UCSD-AML1 (cell line): ENCODE data around the gene CLIP1.
A peak's percentile ranks its signal among the peaks of the same experiment; 100 is the strongest.
"Not testable (repeated sequence)": the region's sequence is repeated elsewhere in the genome, so short reads cannot be mapped to it uniquely, and the experiment has no call there.

Source experiments
- DNase-seq: peaks from one replicate; lab custom pipeline; 2025; ENCODE audit not compliant: unreplicated experiment; lab: John Stamatoyannopoulos, UW

Gene CLIP1

DNA sequence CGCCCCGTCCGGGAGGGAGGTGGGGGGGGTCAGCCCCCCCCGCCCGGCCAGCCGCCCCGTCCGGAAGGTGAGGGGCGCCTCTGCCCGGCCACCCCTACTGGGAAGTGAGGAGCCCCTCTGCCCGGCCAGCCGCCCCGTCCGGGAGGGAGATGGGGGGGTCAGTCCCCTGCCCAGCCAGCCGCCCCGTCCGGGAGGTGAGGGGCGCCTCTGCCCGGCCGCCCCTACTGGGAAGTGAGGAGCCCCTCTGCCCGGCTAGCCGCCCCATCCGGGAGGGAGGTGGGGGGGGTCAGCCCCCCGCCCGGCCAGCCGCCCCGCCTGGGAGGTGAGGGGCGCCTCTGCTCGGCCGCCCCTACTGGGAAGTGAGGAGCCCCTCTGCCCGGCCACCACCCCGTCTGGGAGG is 64.9 kb downstream of the CLIP1 start:
- DNase-seq: not testable (repeated sequence)

DNA sequence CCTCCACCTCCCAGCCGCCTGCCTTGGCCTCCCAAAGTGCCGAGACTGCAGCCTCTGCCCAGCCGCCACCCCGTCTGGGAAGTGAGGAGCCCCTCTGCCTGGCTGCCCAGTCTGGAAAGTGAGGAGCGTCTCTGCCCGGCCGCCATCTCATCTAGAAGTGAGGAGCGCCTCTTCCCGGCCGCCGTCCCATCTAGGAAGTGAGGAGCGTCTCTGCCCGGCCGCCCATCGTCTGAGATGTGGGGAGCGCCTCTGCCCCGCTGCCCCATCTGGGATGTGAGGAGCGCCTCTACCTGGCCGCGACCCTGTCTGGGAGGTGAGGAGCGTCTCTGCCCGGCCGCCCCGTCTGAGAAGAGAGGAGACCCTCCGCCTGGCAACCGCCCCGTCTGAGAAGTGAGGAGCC is 65.5 kb downstream of the CLIP1 start:
- not testable (repeated sequence) for DNase-seq

DNA sequence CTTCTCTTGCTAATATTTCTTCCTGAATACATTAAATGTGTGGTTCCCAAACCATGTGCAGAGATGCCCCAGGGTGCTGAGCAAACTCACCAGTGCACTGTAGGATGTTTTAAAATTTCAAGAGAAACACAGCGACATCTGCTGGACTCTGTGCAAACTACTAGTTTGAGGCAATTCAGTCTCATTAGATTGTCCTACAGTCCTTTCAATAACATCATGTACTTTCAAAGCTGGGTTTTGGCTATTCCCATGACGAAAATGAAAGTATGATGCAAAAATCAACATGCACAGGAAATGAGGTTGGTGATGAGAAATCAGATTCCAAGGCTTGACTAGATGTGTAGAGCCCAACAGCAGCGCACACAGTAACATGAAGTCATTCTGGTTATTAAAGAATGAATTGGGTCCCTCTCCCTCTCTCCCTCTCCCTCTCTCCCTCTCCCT is 66.3 kb downstream of the CLIP1 start:
- DNase-seq: no peak

DNA sequence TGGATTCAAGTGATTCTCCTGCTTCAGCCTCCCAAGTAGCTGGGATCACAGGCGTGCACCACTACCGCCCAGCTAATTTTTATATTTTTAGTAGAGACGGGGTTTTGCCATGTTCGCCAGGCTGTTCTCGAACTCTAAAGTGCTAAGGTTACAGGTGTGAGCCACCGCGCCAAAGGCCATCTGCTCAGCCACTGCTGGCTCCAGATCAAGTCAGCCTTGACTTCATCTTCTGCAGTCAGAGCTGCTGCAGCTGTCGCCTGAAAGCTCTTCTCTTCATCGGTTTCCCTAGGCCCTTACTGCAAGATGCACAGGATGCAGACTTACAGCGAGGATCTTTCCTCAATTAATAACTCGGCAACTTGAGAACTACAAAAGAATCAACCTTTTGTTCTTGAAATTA is 66.8 kb downstream of the CLIP1 start:
- DNase-seq: no peak

DNA sequence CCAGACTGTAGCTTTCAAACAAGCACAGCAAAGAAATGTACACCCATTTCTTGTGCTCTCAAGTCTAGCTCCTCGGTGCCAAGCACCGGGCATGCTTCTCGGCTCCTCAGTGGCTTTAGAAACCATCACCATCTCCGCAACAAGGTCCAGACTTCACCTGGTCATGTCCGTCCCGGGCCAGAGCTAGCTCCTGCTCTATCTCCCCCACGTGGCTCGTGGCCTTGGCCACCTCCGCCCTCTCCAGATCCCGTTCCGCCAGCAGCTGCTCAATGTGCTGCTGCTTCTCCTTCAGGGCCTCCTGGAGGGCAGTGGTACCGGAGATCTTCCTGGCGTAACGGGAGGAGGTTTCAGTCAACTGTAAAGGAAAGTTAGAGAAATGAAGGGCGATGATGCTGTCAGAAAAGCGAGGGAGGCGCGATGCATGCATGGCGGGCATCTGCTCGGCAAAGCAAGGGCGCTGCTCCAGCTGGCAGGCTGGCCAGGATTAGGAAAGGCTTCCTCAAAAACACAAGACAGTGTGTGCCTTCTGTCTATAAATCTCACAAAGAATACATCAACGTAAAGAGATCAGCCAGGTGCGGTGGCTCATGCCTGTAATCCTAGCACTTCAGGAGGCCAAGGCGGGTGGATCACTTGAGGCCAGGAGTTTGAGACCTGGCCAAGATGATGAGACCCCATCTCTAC is 67.4 kb downstream of the CLIP1 start:
- DNase-seq: no peak

DNA sequence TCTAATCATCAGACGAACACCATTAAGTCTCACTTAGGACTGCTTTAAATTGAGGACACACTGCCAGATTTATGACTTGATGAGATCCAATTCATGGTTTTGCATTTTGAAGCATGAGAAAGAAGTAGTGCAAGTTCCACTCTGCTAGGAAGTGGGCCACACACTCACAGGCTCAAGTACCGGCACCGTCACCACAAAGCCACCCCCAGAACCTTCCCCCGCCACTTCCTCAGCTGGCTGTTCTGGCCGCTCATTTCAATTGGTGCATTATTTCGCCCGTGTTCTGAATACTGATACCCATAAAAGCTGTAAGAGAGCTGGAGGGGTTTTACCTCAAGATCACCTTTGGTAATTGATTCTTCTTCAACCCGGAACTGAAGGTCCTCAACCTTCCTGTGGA is 70.1 kb downstream of the CLIP1 start:
- no peak for DNase-seq

DNA sequence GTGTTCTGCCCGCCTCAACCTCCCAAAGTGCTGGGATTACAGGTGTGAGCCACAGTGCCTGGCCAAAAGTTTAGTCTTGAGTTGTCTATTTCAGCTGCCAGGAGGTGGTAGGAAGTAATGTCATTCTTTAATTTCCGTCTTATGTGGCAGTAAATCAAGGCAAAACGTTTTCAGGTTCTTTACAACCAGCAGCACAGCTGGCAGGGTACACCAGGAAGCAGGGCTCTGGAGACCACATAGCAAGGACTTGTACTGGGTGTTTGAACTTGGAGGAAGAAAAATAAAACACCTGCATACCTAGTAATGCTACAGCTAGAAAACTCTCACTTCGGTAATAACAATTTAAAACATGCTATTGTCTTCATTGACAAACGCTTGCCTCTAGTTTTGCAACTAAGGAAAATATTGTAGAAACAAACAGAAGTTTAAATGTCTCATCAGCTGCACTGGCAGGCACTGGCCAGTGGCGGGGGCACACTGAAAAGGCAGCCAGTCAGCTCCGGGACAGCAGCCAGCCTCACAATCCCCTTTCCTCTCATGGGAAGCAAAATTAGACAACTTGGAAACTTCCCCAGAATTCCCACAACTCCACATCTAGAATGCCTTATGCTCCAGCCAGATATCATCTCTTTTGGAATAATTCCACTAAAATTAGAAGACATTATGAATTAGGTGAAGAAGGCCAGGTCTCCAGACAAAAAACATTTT is 72.2 kb downstream of the CLIP1 start:
- DNase-seq: no peak

DNA sequence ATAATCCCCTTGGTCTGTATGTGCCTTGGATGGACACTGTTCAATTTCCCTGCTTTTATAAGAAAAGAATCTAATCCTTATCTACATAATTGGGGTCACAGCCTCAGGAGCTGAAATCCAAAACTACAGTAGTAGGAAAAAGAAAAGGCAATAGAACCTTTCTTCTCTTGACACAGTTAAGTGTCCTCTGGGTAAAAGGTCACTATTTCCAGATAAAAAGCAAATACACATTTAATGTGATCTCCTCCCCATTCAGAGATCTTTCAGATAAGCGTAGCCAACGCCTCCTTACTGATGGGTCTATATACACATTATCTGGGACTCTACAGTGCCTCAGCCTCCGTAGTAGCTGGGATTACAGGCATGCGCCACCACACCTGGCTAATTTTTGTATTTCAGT is 73.4 kb downstream of the CLIP1 start:
- no peak for DNase-seq

DNA sequence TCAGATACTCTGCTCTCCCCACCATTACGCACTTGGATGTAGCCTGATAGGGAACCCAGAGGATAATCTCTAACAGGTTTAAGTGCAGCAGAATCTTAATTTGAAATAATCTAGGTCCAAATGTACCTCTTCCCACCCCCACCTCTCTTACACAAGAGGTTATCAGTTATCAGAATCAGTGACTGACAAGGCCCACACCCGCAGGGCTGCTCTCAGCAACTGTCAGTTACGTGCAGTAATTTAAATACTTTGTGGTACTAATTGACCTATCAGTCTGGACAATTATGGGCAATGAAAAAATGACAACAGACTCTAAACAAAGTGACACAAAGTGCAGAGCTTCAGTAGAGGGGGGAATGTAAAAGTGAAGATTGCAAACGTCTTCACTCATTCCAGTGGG is 74.0 kb downstream of the CLIP1 start:
- DNase-seq: no peak

DNA sequence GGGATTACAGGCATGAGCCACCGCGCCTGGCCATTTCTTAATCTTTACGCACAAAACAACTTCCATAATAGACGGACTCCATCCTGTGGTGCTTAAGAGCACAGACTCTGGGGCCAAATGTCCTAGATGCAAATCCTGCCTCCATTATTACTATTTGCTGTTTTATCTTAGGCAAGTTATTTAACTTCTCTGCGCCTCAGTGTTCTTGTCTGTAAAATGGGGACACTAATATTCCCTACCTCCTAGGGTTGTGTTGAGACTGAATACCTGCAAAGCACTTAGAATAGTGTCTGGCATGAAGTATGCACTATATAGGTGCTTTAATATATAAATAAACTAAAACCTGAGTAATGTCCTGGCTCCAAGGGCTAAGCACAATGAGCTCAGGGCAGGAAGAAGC is 76.4 kb downstream of the CLIP1 start:
- DNase-seq: no peak

DNA sequence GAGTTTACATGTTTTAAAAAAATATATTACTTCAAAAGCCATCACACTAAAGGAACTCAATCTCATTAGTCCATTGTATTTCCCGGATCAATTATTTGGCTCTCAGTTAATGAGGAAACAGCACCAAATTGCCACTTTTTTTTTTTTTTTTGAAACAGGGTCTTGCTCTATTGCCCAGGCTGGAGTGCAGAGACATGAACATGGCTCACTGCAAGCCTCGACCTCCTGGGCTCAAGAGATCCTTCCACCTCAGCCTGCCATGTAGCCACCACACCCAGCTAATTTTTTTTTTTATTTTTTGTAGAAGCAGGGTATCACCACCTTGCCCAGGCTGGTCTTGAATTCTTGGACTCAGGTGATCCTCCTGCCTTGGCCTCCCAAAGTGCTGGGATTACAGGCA is 77.4 kb downstream of the CLIP1 start:
- DNase-seq: no peak

DNA sequence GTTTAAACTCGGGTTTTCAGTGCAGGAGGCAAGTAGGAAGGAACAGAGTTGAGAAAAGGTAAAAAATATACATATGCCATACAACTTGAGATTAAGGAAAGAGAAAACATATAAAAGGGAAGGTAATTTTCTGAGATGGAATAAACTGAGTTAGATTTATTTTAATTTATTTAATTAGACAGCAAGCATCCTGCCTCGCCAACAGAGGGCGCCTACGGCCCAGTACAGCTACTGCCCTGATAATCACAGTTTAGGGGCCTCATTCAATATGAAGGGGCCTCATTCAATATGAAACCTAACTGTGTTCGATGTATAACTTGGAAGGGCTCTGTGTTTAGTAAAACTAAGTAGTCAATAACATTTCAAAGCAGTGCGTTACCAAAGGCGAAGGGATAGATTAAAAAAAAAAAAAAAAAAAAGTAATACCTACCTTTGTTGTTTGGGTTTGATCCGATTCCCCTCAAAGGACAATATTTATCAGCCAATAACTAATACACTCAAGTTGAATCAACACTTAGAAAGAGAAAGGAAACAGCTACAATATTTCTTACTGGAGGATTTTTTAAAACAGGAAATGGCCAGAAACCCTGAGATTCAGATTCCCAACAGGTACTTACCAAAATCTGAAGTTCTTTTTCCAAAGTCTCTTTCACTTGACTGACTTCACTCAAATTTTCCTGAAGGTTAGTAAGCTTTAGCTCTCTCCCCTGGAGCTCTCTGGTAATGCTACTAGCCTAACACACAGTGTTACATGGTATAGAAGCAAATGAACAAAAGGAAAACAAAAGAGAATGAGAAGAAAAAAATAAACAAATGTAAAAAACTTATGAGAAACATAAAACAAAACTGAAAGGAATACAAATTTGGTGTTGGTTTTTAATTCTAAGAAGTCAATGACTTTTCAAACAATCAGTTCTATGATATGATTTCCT is 86.2 kb downstream of the CLIP1 start:
- DNase-seq: peak; percentile 19

DNA sequence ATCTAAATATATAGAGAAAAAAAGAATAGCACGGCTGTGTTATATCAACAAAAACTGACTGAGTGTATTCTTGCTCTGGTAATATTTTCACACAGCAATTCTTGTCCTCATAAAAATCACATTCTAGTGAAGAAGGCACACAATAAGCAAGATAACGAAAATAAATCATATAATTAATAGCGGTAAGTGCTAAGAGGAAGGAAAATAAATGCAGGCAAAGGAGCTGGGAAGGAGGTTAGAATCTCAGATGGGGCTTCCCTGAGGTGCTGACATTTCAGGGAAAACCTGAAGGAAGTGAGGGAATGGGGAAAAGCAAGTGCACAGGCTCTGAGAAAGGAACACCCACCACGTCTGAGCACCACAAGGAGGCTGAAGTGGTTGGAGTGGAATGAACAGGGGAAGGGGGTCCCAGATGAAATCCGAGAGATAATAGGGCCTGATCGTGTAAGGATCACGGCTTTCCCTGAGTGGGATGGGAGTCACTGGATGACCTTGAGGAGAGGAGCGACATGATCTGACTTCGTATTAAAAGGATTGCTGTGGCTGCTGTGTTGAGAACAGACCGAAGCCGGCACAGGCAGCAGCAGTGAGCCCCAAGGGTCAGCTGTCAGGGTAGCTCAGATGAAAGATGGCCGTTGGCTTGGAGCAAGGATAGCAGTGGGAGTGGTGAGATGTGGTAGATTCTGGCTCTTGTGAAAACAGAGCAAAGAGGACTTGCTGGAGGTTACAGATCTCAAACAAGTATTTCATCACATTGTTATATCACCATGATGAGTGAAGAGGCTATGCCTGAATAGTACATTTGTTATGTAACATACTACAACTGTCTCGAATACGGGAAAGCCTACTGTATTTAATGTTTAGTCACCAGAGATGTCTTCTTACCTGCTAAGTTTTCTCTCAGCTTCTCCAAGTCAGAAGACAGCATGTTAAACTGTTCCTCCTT is 89.1 kb downstream of the CLIP1 start:
- no peak for DNase-seq

DNA sequence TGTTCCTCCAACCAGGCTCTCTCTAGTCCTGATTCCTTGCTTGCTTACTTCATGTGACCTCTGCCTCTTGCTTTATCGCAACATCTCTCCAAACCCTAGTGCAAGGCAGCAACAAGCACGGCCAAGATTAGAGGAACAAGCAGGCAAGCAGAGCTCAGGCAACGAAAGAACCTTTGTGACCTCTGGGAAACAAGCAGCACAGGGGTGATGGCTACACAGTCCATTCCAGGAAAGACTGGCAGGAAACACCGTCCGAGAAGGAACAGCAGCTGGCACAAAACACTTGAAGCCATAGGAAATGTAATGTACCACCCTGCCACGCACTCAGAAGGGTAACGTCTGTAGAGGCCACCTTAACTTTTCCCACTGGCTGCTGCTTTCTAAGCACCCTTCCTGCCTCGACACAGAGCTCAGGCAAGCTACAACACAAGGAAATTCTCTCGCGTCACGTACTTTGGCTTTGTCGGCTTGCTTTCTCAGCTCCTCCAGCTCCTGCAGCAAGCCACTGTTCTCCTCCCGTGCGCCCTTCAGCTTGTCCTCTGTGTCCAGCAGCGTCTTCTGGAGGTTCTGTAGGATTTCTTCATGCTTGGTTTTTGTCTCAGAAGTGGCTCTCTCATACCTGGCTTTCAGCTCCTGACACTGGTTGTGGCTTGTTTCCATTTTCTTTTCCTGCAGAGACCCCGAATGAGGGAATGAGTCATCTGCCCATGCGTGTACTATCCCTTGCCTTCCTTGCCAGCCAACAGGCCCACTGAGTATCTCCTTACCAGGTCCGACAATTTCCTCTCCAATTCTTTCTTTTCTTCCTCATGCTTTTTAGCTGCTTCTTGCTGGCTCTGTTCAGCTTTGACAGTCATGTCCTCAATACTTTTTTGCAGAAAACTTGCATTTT is 94.7 kb downstream of the CLIP1 start:
- DNase-seq: no peak

DNA sequence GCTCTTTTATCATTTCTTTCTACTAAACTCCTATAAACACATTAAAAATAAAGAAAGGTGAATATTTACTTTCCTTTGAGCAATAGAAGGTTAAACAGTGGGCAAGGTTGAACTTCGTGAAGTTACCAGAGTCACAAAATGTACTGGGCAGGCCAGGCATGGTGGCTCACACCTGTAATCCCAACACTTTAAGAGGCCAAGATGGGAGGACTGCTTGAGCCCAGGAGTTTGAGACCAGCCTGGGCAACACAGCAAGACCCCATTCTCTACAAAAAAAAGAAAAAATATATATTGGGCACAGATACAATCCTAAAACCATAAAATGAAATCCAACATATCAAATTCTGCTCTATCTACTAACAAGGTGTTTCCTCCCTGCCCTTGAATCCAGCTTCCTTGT is 95.5 kb downstream of the CLIP1 start:
- no peak for DNase-seq

DNA sequence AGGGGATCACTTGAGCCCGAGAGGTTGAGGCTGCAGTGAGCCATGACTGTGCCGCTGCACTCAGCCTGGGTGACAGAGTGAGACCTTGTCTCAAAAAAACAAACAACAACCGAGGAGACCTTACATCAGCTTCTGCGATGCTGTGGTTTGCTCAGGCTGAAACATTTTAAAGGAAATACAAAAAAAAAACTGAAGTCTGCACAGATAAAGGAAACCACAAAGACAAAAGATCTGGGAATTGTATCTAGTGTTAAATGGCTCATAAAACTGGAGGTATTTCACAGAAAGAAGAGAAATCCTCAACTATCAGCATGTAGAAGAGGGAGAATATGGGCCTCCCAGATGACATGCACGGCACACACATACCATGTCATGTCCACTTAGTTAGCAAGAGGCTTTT is 95.9 kb downstream of the CLIP1 start:
- DNase-seq: no peak

DNA sequence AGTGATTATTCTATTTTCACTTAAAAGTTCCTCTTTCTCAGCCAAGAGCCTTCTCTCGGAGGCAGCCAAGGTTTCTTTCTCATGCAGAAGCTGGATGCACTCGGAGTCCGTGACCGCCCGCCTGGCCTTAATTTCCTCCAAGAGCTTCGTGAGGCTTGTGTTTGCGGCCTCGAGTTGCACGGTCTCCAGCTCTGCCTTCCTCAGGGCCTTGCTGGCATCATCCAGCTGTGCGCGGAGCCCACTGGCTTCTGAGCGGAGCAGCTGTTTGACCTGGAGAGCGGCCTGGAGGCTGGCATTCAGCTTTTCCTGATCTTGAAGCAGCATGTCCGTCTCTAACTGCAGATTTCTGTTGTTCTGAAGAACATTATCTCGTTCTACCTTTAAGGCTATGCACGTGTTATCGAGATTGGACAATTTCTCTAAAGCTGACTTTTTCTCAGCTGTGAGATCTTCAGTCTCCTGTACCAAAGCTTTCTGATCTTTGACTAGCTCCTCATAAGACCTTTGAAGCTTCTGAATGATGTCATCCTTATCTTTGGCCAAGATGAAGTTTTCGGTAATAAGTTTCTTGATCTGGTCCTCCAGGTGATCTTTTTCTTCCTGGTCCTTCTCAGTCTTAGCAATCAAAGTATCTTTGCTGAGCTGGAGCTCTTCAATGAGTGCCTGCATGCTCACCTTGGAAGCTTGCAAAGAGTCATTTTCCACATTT is 99.0 kb downstream of the CLIP1 start:
- DNase-seq: no peak

DNA sequence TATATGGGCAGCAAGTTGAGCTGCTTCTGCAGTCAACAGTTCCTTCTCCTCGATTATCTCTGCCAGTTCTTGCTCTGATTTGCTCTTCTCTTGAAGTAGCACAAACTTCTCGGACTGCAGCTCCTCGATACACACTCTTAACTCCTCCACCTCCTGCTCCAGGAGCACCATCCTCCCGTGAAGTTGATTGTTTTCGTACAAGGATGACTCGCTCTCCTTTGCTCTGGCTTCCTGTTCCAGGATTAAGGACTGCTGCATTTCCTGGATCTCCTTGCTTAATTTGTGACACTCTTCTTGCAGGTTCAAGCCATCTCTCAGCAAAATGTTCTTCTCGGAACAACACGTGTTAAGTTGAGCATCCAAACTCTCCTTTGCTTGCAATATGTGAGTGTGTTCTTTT is 100.0 kb downstream of the CLIP1 start:
- DNase-seq: no peak
